A549 treated with AZD2906 at 1 μM for 4 hours (cell line): Measurements from ENCODE around the gene PPT1. TPM values are rescaled to one million over a fixed set of nuclear protein-coding genes. Genes with fewer than 3 reads are reported as not detected.

Experiments used
- total RNA-seq: library from RNA; stranded (reverse); fragments of 200-300 nt; extraction: Qiagen RNA extraction; gene quantifications from 5 replicates; pipeline ENCODE4 v1.2.3, GENCODE V29; 2022

PPT1 gene
- 57.3 to 74.0 TPM (median 58.3 TPM) in 5 replicates for total RNA-seq

GRCh38 chr1:40096977-40097782 is at the start of gene PPT1:
Gene PPT1, minus strand, starts transcription at chr1:40097252. Its CDS starts 14 bp downstream, at chr1:40097238.

GRCh38 chr1:40040511-40041465 is 56.3 kb downstream of the PPT1 start, which contains the start of gene CAP1:
Gene CAP1, plus strand, starts transcription at chr1:40040729. Its CDS starts 18,618 bp downstream, at chr1:40059347.

Other genes starting within 250 kb of the PPT1 start
- gene TRIT1, start 213.7 kb downstream of the PPT1 start, total RNA-seq: 13.8 to 19.2 TPM (median 14.7 TPM) in 5 replicates
- 0.82 to 1.6 TPM (median 1.2 TPM) in 5 replicates for gene MYCL, start 195.3 kb downstream of the PPT1 start, total RNA-seq
- 8.8 to 11.4 TPM (median 9.9 TPM) in 5 replicates for gene MFSD2A, start 142.1 kb downstream of the PPT1 start, total RNA-seq
- gene CAP1, start 56.5 kb downstream of the PPT1 start, total RNA-seq: 206 to 294 TPM (median 229 TPM) in 5 replicates
- 4.3 to 6.2 TPM (median 4.7 TPM) in 5 replicates for gene RLF, start 64.1 kb upstream of the PPT1 start, total RNA-seq
- gene TMCO2, start 150.7 kb upstream of the PPT1 start, total RNA-seq: not detected in 5 replicates
- 35.9 to 43.0 TPM (median 36.8 TPM) in 5 replicates for gene ZMPSTE24, start 161.0 kb upstream of the PPT1 start, total RNA-seq
- 0.07 to 0.33 TPM (median 0.23 TPM) in 5 replicates for gene COL9A2, start 220.0 kb upstream of the PPT1 start, total RNA-seq